Caco-2 (cell line): Measurements from ENCODE around the gene ZNF775. TPM values are rescaled to one million over a fixed set of nuclear protein-coding genes. Genes with fewer than 3 reads are reported as not detected.

Experiments
- BruUV-seq: library from RNA; stranded (reverse); fragments of 400-500 nt; replicated peaks from 2 replicates; lab custom pipeline; 2021; lab: Mats Ljungman, UMichigan
- CTCF ChIA-PET: fragments of 300-600 bp; sonication (Branson Sonifier 250); formaldehyde crosslinking; loops from one replicate; lab custom pipeline; 2022; ENCODE audit warnings: antibody characterized with exemption; lab: Charles Lee
- POLR2A ChIA-PET: fragments of 300-600 bp; sonication (Branson Sonifier 250); formaldehyde crosslinking; loops from one replicate; lab custom pipeline; 2022; ENCODE audit warnings: antibody characterized with exemption; lab: Charles Lee
- DNase-seq, 2 experiments: peaks; one replicate each; pipeline versions ENCODE4 v3.0.0 to v3.0.0-alpha.2; 2020 to 2022
- H3K27me3 ChIP-seq: replicated peaks from 2 replicates; pipeline ENCODE4 v1.6.0; 2011; ENCODE audit warnings: low read length; ENCODE audit not compliant: control insufficient read depth, insufficient read depth
- H3K36me3 ChIP-seq: 2 replicates; pipeline ENCODE4 v1.5.1; 2011; ENCODE audit warnings: low read length; ENCODE audit not compliant: control insufficient read depth, insufficient read depth
- H3K4me1 ChIP-seq: fragments of 250-450 bp; sonication (Bioruptor Pico); 2 replicates; pipeline ENCODE4 v1.5.1; 2020; ENCODE audit warnings: mild to moderate bottlenecking
- H3K4me3 ChIP-seq: 2 replicates; pipeline ENCODE4 v1.5.1; 2011; ENCODE audit warnings: low read depth, mild to moderate bottlenecking, control low read depth, low read length
- H3K9me3 ChIP-seq: fragments of 250-450 bp; sonication (Bioruptor Pico); 2 replicates; pipeline ENCODE4 v1.5.1; 2020; ENCODE audit warnings: mild to moderate bottlenecking, moderate library complexity
- H3K27ac Mint-ChIP-seq: one replicate; pipeline ENCODE4 v1.8.0; 2022; ENCODE audit warnings: mixed read lengths; ENCODE audit not compliant: unreplicated experiment
- H3K27me3 Mint-ChIP-seq: one replicate; pipeline ENCODE4 v1.8.0; 2022; ENCODE audit warnings: mixed read lengths; ENCODE audit not compliant: insufficient read depth, unreplicated experiment
- H3K36me3 Mint-ChIP-seq: one replicate; pipeline ENCODE4 v1.8.0; 2022; ENCODE audit warnings: mild to moderate bottlenecking, mixed read lengths; ENCODE audit not compliant: insufficient read depth, unreplicated experiment
- H3K4me1 Mint-ChIP-seq: one replicate; pipeline ENCODE4 v1.8.0; 2022; ENCODE audit warnings: low read depth, mixed read lengths; ENCODE audit not compliant: unreplicated experiment
- H3K4me3 Mint-ChIP-seq: one replicate; pipeline ENCODE4 v1.8.0; 2022; ENCODE audit warnings: mild to moderate bottlenecking, moderate library complexity, mixed read lengths; ENCODE audit not compliant: unreplicated experiment
- H3K9me3 Mint-ChIP-seq: one replicate; pipeline ENCODE4 v1.8.0; 2022; ENCODE audit warnings: mixed read lengths; ENCODE audit not compliant: unreplicated experiment
- intact Hi-C: fragments of 100-400 bp; cut with micrococcal nuclease; formaldehyde crosslinking; loops from one replicate; pipeline ENCODE4 v1.10.0; 2022; ENCODE audit not compliant: unreplicated experiment
- total RNA-seq: library from RNA; stranded (reverse); gene quantifications from 2 replicates; pipeline ENCODE4 v1.2.3, GENCODE V29; 2022
- TF ChIP-seq, protein P1 (sequence below), 2 experiments: fragments of 200-600 bp in 1 of 2; IDR thresholded peaks; 1 replicate in 1 of 2; 2 replicates in 1 of 2; pipeline versions ENCODE4 v1.5.1 to v1.8.0; 2011 to 2022; ENCODE audit warnings: antibody characterized with exemption in 1 of 2, control low read depth in 1 of 2, inconsistent platforms in 1 of 2, low read depth in 1 of 2, low read length in 1 of 2, mild to moderate bottlenecking in 1 of 2, moderate library complexity in 1 of 2; ENCODE audit not compliant: insufficient read depth in 1 of 2, severe bottlenecking in 1 of 2, unreplicated experiment in 1 of 2

ZNF775 gene
- total RNA-seq, 1 experiment from 2014 or later = 4.0 TPM

DNA sequence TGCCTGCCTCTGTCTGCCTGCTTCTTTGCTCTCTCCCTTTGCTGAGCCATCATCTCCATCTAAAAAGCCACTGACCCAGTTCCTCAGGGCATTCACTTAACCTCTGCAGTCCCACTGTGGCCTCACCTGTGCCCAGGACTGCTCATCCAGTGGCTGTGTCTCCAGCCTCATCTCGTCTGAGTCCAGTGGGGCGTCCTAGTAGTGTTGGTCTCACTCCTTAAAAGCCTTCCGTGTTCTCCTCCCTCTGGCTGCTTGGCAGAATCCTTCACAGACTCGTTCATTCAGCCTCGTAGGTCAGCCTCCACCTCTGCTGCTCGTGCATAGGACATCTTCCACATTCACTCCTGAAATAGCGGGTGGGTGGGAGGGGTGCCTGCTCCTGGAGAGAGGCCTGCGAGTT lies 45.0 kb upstream of the ZNF775 start:
- Histone ChIP-seq H3K4me1 (no peaks in the 10 kb centered on the region), H3K4me3 (no peak overlapping the region), H3K36me3 (peaks cover 6% of the 10 kb centered on the region), H3K9me3 (no peaks in the 10 kb centered on the region), H3K27me3 (no peaks in the 10 kb centered on the region)
- H3K4me3 Mint-ChIP-seq = no peak overlapping the region
- TF ChIP-seq, protein P1, sequence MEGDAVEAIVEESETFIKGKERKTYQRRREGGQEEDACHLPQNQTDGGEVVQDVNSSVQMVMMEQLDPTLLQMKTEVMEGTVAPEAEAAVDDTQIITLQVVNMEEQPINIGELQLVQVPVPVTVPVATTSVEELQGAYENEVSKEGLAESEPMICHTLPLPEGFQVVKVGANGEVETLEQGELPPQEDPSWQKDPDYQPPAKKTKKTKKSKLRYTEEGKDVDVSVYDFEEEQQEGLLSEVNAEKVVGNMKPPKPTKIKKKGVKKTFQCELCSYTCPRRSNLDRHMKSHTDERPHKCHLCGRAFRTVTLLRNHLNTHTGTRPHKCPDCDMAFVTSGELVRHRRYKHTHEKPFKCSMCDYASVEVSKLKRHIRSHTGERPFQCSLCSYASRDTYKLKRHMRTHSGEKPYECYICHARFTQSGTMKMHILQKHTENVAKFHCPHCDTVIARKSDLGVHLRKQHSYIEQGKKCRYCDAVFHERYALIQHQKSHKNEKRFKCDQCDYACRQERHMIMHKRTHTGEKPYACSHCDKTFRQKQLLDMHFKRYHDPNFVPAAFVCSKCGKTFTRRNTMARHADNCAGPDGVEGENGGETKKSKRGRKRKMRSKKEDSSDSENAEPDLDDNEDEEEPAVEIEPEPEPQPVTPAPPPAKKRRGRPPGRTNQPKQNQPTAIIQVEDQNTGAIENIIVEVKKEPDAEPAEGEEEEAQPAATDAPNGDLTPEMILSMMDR (IDR thresholded peaks at IDR 0.05; ENCODE audit: insufficient read depth in 1 of 2, low read depth in 1 of 2, low read length in 1 of 2, severe bottlenecking in 1 of 2, unreplicated experiment in 1 of 2) = no peak
- ChIA-PET CTCF (no interaction called here), POLR2A (no interaction called here)
- H3K27me3 Mint-ChIP-seq = no peaks in the 10 kb centered on the region
- BruUV-seq = no TSS peak
- intact Hi-C loops = no loop called here
- DNase-seq = no peak
- peaks cover 23% of the 10 kb centered on the region for H3K36me3 Mint-ChIP-seq
- no peak overlapping the region for H3K27ac Mint-ChIP-seq
- H3K9me3 Mint-ChIP-seq = no peaks in the 10 kb centered on the region
- no peaks in the 10 kb centered on the region for H3K4me1 Mint-ChIP-seq

DNA sequence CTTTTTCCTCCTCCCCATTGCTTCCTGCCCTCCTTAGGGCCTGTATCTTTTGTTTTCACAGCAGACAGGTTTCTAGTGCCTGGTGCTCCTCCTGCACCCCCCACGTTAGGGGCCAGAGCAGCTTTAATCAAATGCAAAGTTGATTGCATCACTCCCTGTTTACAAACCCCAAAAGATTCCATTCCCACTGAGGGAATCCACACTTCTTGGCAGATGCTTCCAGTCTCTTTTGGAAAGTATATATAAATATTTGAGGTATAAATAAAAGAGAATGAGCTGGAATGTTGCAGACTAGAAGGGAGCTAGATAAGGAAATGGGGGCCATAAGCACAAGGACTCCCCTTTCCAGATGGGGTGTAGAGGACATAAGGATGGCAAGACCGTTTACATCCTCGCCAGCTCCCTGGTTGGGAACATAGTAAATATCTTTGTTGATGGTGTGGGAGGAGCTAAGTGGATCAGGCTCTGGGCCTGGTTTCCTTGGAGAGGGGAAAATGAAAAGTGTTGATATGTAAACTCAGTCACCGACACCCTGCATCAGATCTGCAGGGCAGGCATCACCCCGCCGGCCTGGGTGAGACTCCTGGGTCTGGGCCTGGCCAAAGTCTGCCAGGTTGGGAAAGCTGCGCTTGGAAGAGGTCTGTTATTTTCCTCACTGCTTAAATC lies 43.9 kb upstream of the ZNF775 start:
- Histone ChIP-seq H3K4me3 (no peak overlapping the region), H3K4me1 (no peaks in the 10 kb centered on the region), H3K36me3 (peaks cover 5% of the 10 kb centered on the region; the same call in 1 of the 2 replicates), H3K27me3 (no peaks in the 10 kb centered on the region), H3K9me3 (no peaks in the 10 kb centered on the region)
- TF ChIP-seq, protein P1 (IDR thresholded peaks at IDR 0.05; ENCODE audit: insufficient read depth in 1 of 2, low read depth in 1 of 2, low read length in 1 of 2, severe bottlenecking in 1 of 2, unreplicated experiment in 1 of 2) = no peak
- intact Hi-C loops = no loop called here
- ChIA-PET POLR2A (no interaction called here), CTCF (no interaction called here)
- H3K27ac Mint-ChIP-seq = no peak overlapping the region
- no peak for DNase-seq
- H3K9me3 Mint-ChIP-seq = no peaks in the 10 kb centered on the region
- no TSS peak for BruUV-seq
- H3K27me3 Mint-ChIP-seq = no peaks in the 10 kb centered on the region
- no peaks in the 10 kb centered on the region for H3K4me1 Mint-ChIP-seq
- H3K4me3 Mint-ChIP-seq = no peak overlapping the region
- H3K36me3 Mint-ChIP-seq = peaks cover 20% of the 10 kb centered on the region

DNA sequence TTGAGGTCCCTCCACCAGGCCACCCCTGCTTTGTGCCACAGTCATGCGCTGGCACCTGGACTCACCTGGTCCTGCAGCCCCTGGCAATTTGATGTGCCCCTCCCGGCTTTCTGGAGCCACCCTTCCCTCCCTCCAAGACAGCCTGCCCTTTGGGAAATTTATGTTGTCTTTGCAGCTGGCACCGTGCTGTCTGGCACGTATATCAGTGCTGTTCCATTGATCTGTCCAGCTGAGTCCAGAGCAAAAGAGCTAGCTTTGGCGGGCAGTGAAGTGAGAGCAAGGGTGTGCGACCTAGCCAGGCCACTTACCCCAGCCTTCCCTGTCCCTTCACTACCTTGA lies 43.4 kb upstream of the ZNF775 start:
- ChIA-PET CTCF (no interaction called here), POLR2A (no interaction called here)
- Histone ChIP-seq H3K4me1 (no peaks in the 10 kb centered on the region), H3K27me3 (no peaks in the 10 kb centered on the region), H3K9me3 (no peaks in the 10 kb centered on the region), H3K36me3 (peaks cover 4% of the 10 kb centered on the region; the same call in 1 of the 2 replicates), H3K4me3 (no peak overlapping the region)
- no peaks in the 10 kb centered on the region for H3K9me3 Mint-ChIP-seq
- BruUV-seq = no TSS peak
- no peaks in the 10 kb centered on the region for H3K27me3 Mint-ChIP-seq
- peaks cover 19% of the 10 kb centered on the region for H3K36me3 Mint-ChIP-seq
- no peak overlapping the region for H3K4me3 Mint-ChIP-seq
- TF ChIP-seq, protein P1 (IDR thresholded peaks at IDR 0.05; ENCODE audit: insufficient read depth in 1 of 2, low read depth in 1 of 2, low read length in 1 of 2, severe bottlenecking in 1 of 2, unreplicated experiment in 1 of 2) = no peak
- intact Hi-C loops = no loop called here
- H3K27ac Mint-ChIP-seq = no peak overlapping the region
- DNase-seq = no peak
- no peaks in the 10 kb centered on the region for H3K4me1 Mint-ChIP-seq
